GM12878 (cell line): Measurements from ENCODE around the gene APBA3.

Experiments used
- ATF7 ChIP-seq: fragments of 450-650 bp; IDR thresholded peaks from 2 replicates; pipeline ENCODE4 v1.6.1; 2016; ENCODE audit warnings: low read depth, mild to moderate bottlenecking
- BCL11A ChIP-seq: IDR thresholded peaks from 2 replicates; pipeline ENCODE4 v1.6.1; 2011; ENCODE audit warnings: low read depth, low read length
- CTCF ChIP-seq, 3 experiments: IDR thresholded peaks in 2 of 3; conservative IDR thresholded peaks in 1 of 3; 2 replicates each; pipeline ENCODE4 v1.5.1; 2011; ENCODE audit warnings: low read depth in 3 of 3, low read length in 3 of 3, mild to moderate bottlenecking in 3 of 3, control low read depth in 2 of 3, moderate library complexity in 2 of 3, inconsistent platforms in 1 of 3, mixed read lengths in 1 of 3; ENCODE audit not compliant: control insufficient read depth in 2 of 3, insufficient read depth in 1 of 3; ENCODE audit errors: extremely low read depth in 1 of 3
- EP300 ChIP-seq, 2 experiments: fragments of 150-350 bp in 1 of 2; IDR thresholded peaks; 2 replicates each; pipeline ENCODE4 v1.6.1; 2011 to 2012; ENCODE audit warnings: low read depth in 2 of 2, low read length in 2 of 2, borderline replicate concordance in 1 of 2, improper control_type of control experiment in 1 of 2, inconsistent platforms in 1 of 2; ENCODE audit not compliant: control insufficient read depth in 1 of 2
- EZH2 ChIP-seq: IDR thresholded peaks from 2 replicates; pipeline ENCODE4 v1.6.1; 2012; ENCODE audit warnings: low read depth, mild to moderate bottlenecking, control low read depth, inconsistent platforms, low read length, borderline replicate concordance; ENCODE audit not compliant: control insufficient read depth
- MAX ChIP-seq: IDR thresholded peaks from 2 replicates; pipeline ENCODE4 v1.6.1; 2012; ENCODE audit warnings: low read depth, low read length, improper control_type of control experiment
- SIN3A ChIP-seq: IDR thresholded peaks from 2 replicates; pipeline ENCODE4 v1.6.1; 2012; ENCODE audit warnings: low read depth, low read length, improper control_type of control experiment
- SUZ12 ChIP-seq: fragments of 200-600 bp; sonication (generic); IDR thresholded peaks from one replicate; pipeline ENCODE4 v1.6.1; 2018; ENCODE audit warnings: antibody characterized with exemption, mild to moderate bottlenecking; ENCODE audit not compliant: unreplicated experiment
- ZNF207 ChIP-seq: fragments of 450-650 bp; IDR thresholded peaks from 2 replicates; pipeline ENCODE4 v1.6.1; 2014; ENCODE audit warnings: antibody characterized with exemption, mild to moderate bottlenecking, borderline replicate concordance
- ZNF274 ChIP-seq: IDR thresholded peaks from one replicate; pipeline ENCODE4 v1.8.0; 2011; ENCODE audit not compliant: insufficient read length, insufficient read depth

GRCh38 chr19:3722443-3723109 is 38.9 kb downstream of the APBA3 start:
- TF ChIP-seq ZNF274 (no peak), CTCF (IDR thresholded peaks at IDR 0.05 in 2 of 3, conservative IDR thresholded peaks at IDR 0.05 in 1 of 3; ENCODE audit: control insufficient read depth in 2 of 3, extremely low read depth in 1 of 3, insufficient read depth in 1 of 3, low read depth in 3 of 3, low read length in 3 of 3) (no peak), MAX (no peak), EP300 (IDR thresholded peaks at IDR 0.05; ENCODE audit: borderline replicate concordance in 1 of 2, control insufficient read depth in 1 of 2, low read depth in 2 of 2, low read length in 2 of 2) (no peak), BCL11A (no peak), SIN3A (no peak), ATF7 (no peak), SUZ12 (no peak), ZNF207 (no peak), EZH2 (no peak)
